Suprapubic skin (tissue), 4 donors: ENCODE data around the gene ARSB. TPM values are rescaled to one million over a fixed set of nuclear protein-coding genes. Genes with fewer than 3 reads are reported as not detected.

Source experiments
- DNase-seq, 2 donors: peaks; one replicate each; pipeline ENCODE4 v3.0.0-alpha.2; 2019; ENCODE audit warnings: low spot score in 2 of 2
- H3K27ac ChIP-seq: fragments of 200-600 bp; sonication (generic); one replicate; pipeline ENCODE4 v1.5.1; 2019
- H3K27me3 ChIP-seq: fragments of 200-600 bp; sonication (generic); one replicate; pipeline ENCODE4 v1.5.1; 2019
- H3K36me3 ChIP-seq: fragments of 200-600 bp; sonication (generic); one replicate; pipeline ENCODE4 v1.5.1; 2019
- H3K4me1 ChIP-seq: fragments of 200-600 bp; sonication (generic); one replicate; pipeline ENCODE4 v1.5.1; 2019
- H3K4me3 ChIP-seq: fragments of 200-600 bp; sonication (generic); one replicate; pipeline ENCODE4 v1.5.1; 2019; ENCODE audit warnings: mild to moderate bottlenecking
- H3K9me3 ChIP-seq: fragments of 200-600 bp; sonication (generic); one replicate; pipeline ENCODE4 v1.5.1; 2019
- CTCF ChIP-seq, 2 donors: fragments of 200-600 bp in 1 of 2; fragments of 450-650 bp in 1 of 2; sonication (generic) in 1 of 2; IDR thresholded peaks; one replicate each; pipeline ENCODE4 v1.5.1; 2016 to 2019; ENCODE audit warnings: antibody characterized with exemption in 2 of 2, mild to moderate bottlenecking in 1 of 2, moderate library complexity in 1 of 2
- EP300 ChIP-seq: sonication (generic); formaldehyde crosslinking; IDR thresholded peaks from one replicate; pipeline ENCODE4 v1.6.1; 2017; ENCODE audit warnings: antibody characterized with exemption
- POLR2A ChIP-seq, 2 donors: fragments of 450-650 bp; IDR thresholded peaks; one replicate each; pipeline ENCODE4 v1.6.1; 2017; ENCODE audit warnings: antibody characterized with exemption in 2 of 2, mild to moderate bottlenecking in 2 of 2, moderate library complexity in 2 of 2
- POLR2AphosphoS5 ChIP-seq, 3 donors: sonication (generic); formaldehyde crosslinking; IDR thresholded peaks; one replicate each; pipeline ENCODE4 v1.6.1; 2017; ENCODE audit warnings: antibody characterized with exemption in 3 of 3
- WGBS: methylation state at CpG from one replicate; pipeline ENCODE4 v1.1.5; 2018; 5-methylcytosine and 5-hydroxymethylcytosine counted together
- total RNA-seq, 4 donors: library from RNA; depleted of rRNA; stranded (reverse); fragments of >200 nt; gene quantifications; one replicate each; pipeline ENCODE4 v1.1.0, GENCODE V29; 2016

Gene ARSB
- total RNA-seq, 4 donors from 2014 or later: 3.1 to 5.1 (median 3.4) TPM

- no peaks in the 10 kb centered on the region for H3K27me3 ChIP-seq
- no peak overlapping the region for H3K4me3 ChIP-seq
- DNase-seq: no peak
- H3K9me3 ChIP-seq: no peaks in the 10 kb centered on the region
- H3K4me1 ChIP-seq: peaks cover 7% of the 10 kb centered on the region
- 65% methylated on average over 7 of the region's 7 CpGs for WGBS
- no peaks in the 10 kb centered on the region for H3K36me3 ChIP-seq
- H3K27ac ChIP-seq: peak overlapping the region; percentile 66
- TF ChIP-seq POLR2A (IDR thresholded peaks at IDR 0.05): no peak
- TF ChIP-seq CTCF (IDR thresholded peaks at IDR 0.05): no peak
- TF ChIP-seq EP300: no peak
- TF ChIP-seq POLR2AphosphoS5 (IDR thresholded peaks at IDR 0.05): no peak
These were observed 237.3 kb downstream of the ARSB start for GRCh38 chr5:78747705-78748359.

- Histone ChIP-seq H3K4me1 (peaks cover 7% of the 10 kb centered on the region), H3K27me3 (no peaks in the 10 kb centered on the region), H3K9me3 (no peaks in the 10 kb centered on the region), H3K27ac (no peak overlapping the region), H3K36me3 (no peaks in the 10 kb centered on the region), H3K4me3 (no peak overlapping the region)
- TF ChIP-seq CTCF (IDR thresholded peaks at IDR 0.05) (no peak), POLR2A (IDR thresholded peaks at IDR 0.05) (no peak), EP300 (no peak), POLR2AphosphoS5 (IDR thresholded peaks at IDR 0.05) (no peak)
- no peak for DNase-seq
- 66% methylated on average over 10 of the region's 10 CpGs for WGBS
These were observed 238.1 kb downstream of the ARSB start for GRCh38 chr5:78747055-78747454.

- no peak overlapping the region for H3K27ac ChIP-seq
- H3K36me3 ChIP-seq: no peaks in the 10 kb centered on the region
- WGBS: 64% methylated on average over 6 of the region's 6 CpGs
- H3K4me3 ChIP-seq: no peak overlapping the region
- DNase-seq: no peak
- no peaks in the 10 kb centered on the region for H3K9me3 ChIP-seq
- no peak for TF ChIP-seq EP300
- no peak for TF ChIP-seq CTCF (IDR thresholded peaks at IDR 0.05)
- no peak for TF ChIP-seq POLR2A (IDR thresholded peaks at IDR 0.05)
- H3K27me3 ChIP-seq: no peaks in the 10 kb centered on the region
- peaks cover 7% of the 10 kb centered on the region for H3K4me1 ChIP-seq
These were observed 238.9 kb downstream of the ARSB start for GRCh38 chr5:78746021-78746770.

GRCh38 chr5:78744951-78745534 is 240.1 kb downstream of the ARSB start:
- DNase-seq: no peak

More at GRCh38 chr5:78744951-78745534, 240.1 kb downstream of the ARSB start:
- Histone ChIP-seq H3K9me3 (no peaks in the 10 kb centered on the region), H3K4me3 (no peak overlapping the region), H3K4me1 (peaks cover 7% of the 10 kb centered on the region), H3K27ac (no peak overlapping the region), H3K36me3 (no peaks in the 10 kb centered on the region), H3K27me3 (no peaks in the 10 kb centered on the region)
- WGBS: 53% methylated on average over 3 of the region's 3 CpGs
- no peak for TF ChIP-seq CTCF (IDR thresholded peaks at IDR 0.05)
- TF ChIP-seq POLR2A (IDR thresholded peaks at IDR 0.05): no peak
